Panc1 (cell line): ENCODE results near the gene RIC8A. TPM values are rescaled to one million over a fixed set of nuclear protein-coding genes. Genes with fewer than 3 reads are reported as not detected.

Experiments
- ATAC-seq: fragments of 200-7000 bp; cut with Tn5 transposase; 2 replicates; pipeline ENCODE4 v1.9.1; 2020; ENCODE audit warnings: mild to moderate bottlenecking, moderate library complexity
- BruUV-seq: library from RNA; stranded (reverse); fragments of 400-500 nt; replicated peaks from 2 replicates; lab custom pipeline; 2021; lab: Mats Ljungman, UMichigan
- CTCF ChIA-PET: fragments of 300-600 bp; sonication (Branson Sonifier 250); formaldehyde crosslinking; loops from one replicate; lab custom pipeline; 2022; ENCODE audit warnings: antibody characterized with exemption; lab: Charles Lee
- POLR2A ChIA-PET: fragments of 300-600 bp; sonication (Branson Sonifier 250); formaldehyde crosslinking; loops from one replicate; lab custom pipeline; 2022; ENCODE audit warnings: antibody characterized with exemption; lab: Charles Lee
- DNase-seq: peaks from one replicate; pipeline ENCODE4 v3.0.0-alpha.2; 2010; ENCODE audit warnings: low read depth, low spot score
- H3K27ac ChIP-seq: 2 replicates; pipeline ENCODE4 v1.5.1; 2011; ENCODE audit warnings: mild to moderate bottlenecking, low read length, inconsistent platforms
- H3K27me3 ChIP-seq: fragments of 200-500 bp; sonication (Bioruptor generic); 2 replicates; pipeline ENCODE4 v1.6.0; 2014; ENCODE audit warnings: low read length, inconsistent platforms; ENCODE audit not compliant: control insufficient read depth, insufficient read depth
- H3K36me3 ChIP-seq: fragments of 200-500 bp; sonication (Bioruptor generic); 2 replicates; pipeline ENCODE4 v1.5.1; 2014; ENCODE audit warnings: inconsistent platforms, mild to moderate bottlenecking, low read length, moderate library complexity; ENCODE audit not compliant: control insufficient read depth, insufficient read depth
- H3K4me1 ChIP-seq: 2 replicates; pipeline ENCODE4 v1.5.1; 2011; ENCODE audit warnings: inconsistent platforms, mild to moderate bottlenecking, low read length, moderate library complexity; ENCODE audit not compliant: control insufficient read depth, insufficient read depth
- H3K4me3 ChIP-seq, 2 experiments: 2 replicates each; pipeline ENCODE4 v1.5.1; 2011 to 2012; ENCODE audit warnings: low read depth in 2 of 2, low read length in 2 of 2, mild to moderate bottlenecking in 2 of 2, inconsistent platforms in 1 of 2, moderate library complexity in 1 of 2
- H3K9me3 ChIP-seq: fragments of 200-500 bp; sonication (Bioruptor generic); 2 replicates; pipeline ENCODE4 v1.5.1; 2014; ENCODE audit warnings: low read depth, mild to moderate bottlenecking, inconsistent platforms, low read length, moderate library complexity; ENCODE audit not compliant: control insufficient read depth, insufficient read depth
- CTCF ChIP-seq: fragments of 450-650 bp; IDR thresholded peaks from 2 replicates; pipeline ENCODE4 v1.5.1; 2017; ENCODE audit warnings: mild to moderate bottlenecking
- POLR2AphosphoS5 ChIP-seq: IDR thresholded peaks from 2 replicates; pipeline ENCODE4 v1.6.1; 2012; ENCODE audit warnings: mild to moderate bottlenecking, low read depth, low read length, moderate library complexity
- REST ChIP-seq, 2 experiments: IDR thresholded peaks; 2 replicates each; pipeline ENCODE4 v1.6.1; 2011 to 2012; ENCODE audit warnings: low read depth in 2 of 2, control low read depth in 1 of 2, low read length in 1 of 2, mild to moderate bottlenecking in 1 of 2, moderate library complexity in 1 of 2; ENCODE audit not compliant: insufficient read depth in 1 of 2
- SIN3A ChIP-seq: IDR thresholded peaks from 2 replicates; pipeline ENCODE4 v1.6.1; 2012; ENCODE audit warnings: low read depth, mild to moderate bottlenecking, low read length, moderate library complexity, borderline replicate concordance; ENCODE audit not compliant: insufficient read depth
- TCF7L2 ChIP-seq: IDR thresholded peaks from 2 replicates; pipeline ENCODE4 v1.6.1; 2011; ENCODE audit warnings: mild to moderate bottlenecking, low read depth, low read length, inconsistent platforms
- in situ Hi-C: cut with HindIII; loops from 2 replicates; pipeline ENCODE4 v1.10.0; 2016; ENCODE audit warnings: low sequenced_read_pairs, low pct_unique_long_range_greater_than_20kb
- intact Hi-C: fragments of 100-400 bp; cut with micrococcal nuclease; formaldehyde crosslinking; loops from one replicate; pipeline ENCODE4 v1.10.0; 2022; ENCODE audit not compliant: unreplicated experiment
- total RNA-seq: library from RNA; stranded (reverse); gene quantifications from one replicate; pipeline ENCODE4 v1.2.1, GENCODE V29; 2021; ENCODE audit not compliant: unreplicated experiment

The RIC8A gene
- total RNA-seq, 1 experiment from 2014 or later = 264 TPM

- DNase-seq = no peak
These were observed 18.4 kb downstream of the RIC8A start for GRCh38 chr11:225734-226453.

GRCh38 chr11:227824-228379 is 20.4 kb downstream of the RIC8A start:
- in situ Hi-C loops = no loop called here
- no peak overlapping the region for H3K27ac ChIP-seq
- POLR2A ChIA-PET = no interaction called here
- no peaks in the 10 kb centered on the region for H3K36me3 ChIP-seq
- H3K9me3 ChIP-seq = no peaks in the 10 kb centered on the region
- CTCF ChIA-PET = no interaction called here
- TSS peak; percentile 55 for BruUV-seq
- TF ChIP-seq TCF7L2 (no peak), REST (IDR thresholded peaks at IDR 0.05; ENCODE audit: insufficient read depth in 1 of 2, low read depth in 2 of 2, low read length in 1 of 2) (no peak), CTCF (no peak), SIN3A (no peak), POLR2AphosphoS5 (no peak)
- intact Hi-C loops = no loop called here
- ATAC-seq (no peak), DNase-seq (no peak)
- H3K4me3 ChIP-seq = no peak overlapping the region
- H3K27me3 ChIP-seq = no peaks in the 10 kb centered on the region
- no peaks in the 10 kb centered on the region for H3K4me1 ChIP-seq

More at GRCh38 chr11:225734-226453, 18.4 kb downstream of the RIC8A start:
- POLR2A ChIA-PET = no interaction called here
- ATAC-seq = no peak
- intact Hi-C loops = no loop called here
- H3K27me3 ChIP-seq = no peaks in the 10 kb centered on the region
- H3K27ac ChIP-seq = no peak overlapping the region
- H3K4me3 ChIP-seq = no peak overlapping the region
- H3K36me3 ChIP-seq = no peaks in the 10 kb centered on the region
- TF ChIP-seq REST (IDR thresholded peaks at IDR 0.05; ENCODE audit: insufficient read depth in 1 of 2, low read depth in 2 of 2, low read length in 1 of 2) = no peak
- no peak for TF ChIP-seq SIN3A
- TF ChIP-seq TCF7L2 = no peak
- TF ChIP-seq POLR2AphosphoS5 = no peak
- no peak for TF ChIP-seq CTCF
- no peaks in the 10 kb centered on the region for H3K9me3 ChIP-seq
- in situ Hi-C loops = no loop called here
- CTCF ChIA-PET = no interaction called here
- no TSS peak for BruUV-seq
- H3K4me1 ChIP-seq = no peaks in the 10 kb centered on the region
